IMR-90 (cell line): Measurements from ENCODE around the gene CLSTN3. TPM values are rescaled to one million over a fixed set of nuclear protein-coding genes. Genes with fewer than 3 reads are reported as not detected.

Source experiments
- ATAC-seq: fragments of 200-7000 bp; cut with Tn5 transposase; 2 replicates; pipeline ENCODE4 v1.9.1; 2020; ENCODE audit warnings: low read depth, mild to moderate bottlenecking, moderate library complexity
- BruUV-seq: library from RNA; stranded (reverse); fragments of 400-500 nt; replicated peaks from 2 replicates; lab custom pipeline; 2021; lab: Mats Ljungman, UMichigan
- CTCF ChIA-PET: fragments of 300-600 bp; formaldehyde crosslinking; extraction: SDS; loops from one replicate; lab custom pipeline; 2021; ENCODE audit warnings: antibody characterized with exemption; lab: Yijun Ruan, JAX
- POLR2A ChIA-PET: fragments of 300-600 bp; sonication (Branson Sonifier 250); formaldehyde crosslinking; loops from one replicate; lab custom pipeline; 2022; ENCODE audit warnings: antibody characterized with exemption; ENCODE audit not compliant: unreplicated experiment; lab: Charles Lee
- DNase-seq: peaks from one replicate; pipeline ENCODE4 v3.0.0; 2013
- H2AFZ ChIP-seq: replicated peaks from 2 replicates; pipeline ENCODE3; 2013; ENCODE audit warnings: low read length, mild to moderate bottlenecking; ENCODE audit not compliant: poor library complexity
- H2AK5ac ChIP-seq: 2 replicates; pipeline ENCODE4 v1.6.1; 2013; ENCODE audit warnings: low read depth, low read length, inconsistent platforms
- H2AK9ac ChIP-seq: replicated peaks from 2 replicates; pipeline ENCODE3; 2013; ENCODE audit warnings: mild to moderate bottlenecking, low read depth, low read length, moderate library complexity; ENCODE audit not compliant: poor library complexity
- H2BK120ac ChIP-seq: 2 replicates; pipeline ENCODE4 v1.6.1; 2013; ENCODE audit warnings: low read depth, low read length, inconsistent platforms
- H2BK15ac ChIP-seq: 3 replicates; pipeline ENCODE4 v1.6.1; 2013; ENCODE audit warnings: low read depth, low read length, inconsistent platforms
- H2BK20ac ChIP-seq: 2 replicates; pipeline ENCODE4 v1.6.1; 2013; ENCODE audit warnings: low read depth, mild to moderate bottlenecking, inconsistent platforms, low read length, moderate library complexity
- H2BK5ac ChIP-seq: 2 replicates; pipeline ENCODE4 v1.6.1; 2013; ENCODE audit warnings: mild to moderate bottlenecking, low read depth, low read length, inconsistent platforms; ENCODE audit not compliant: poor library complexity, severe bottlenecking
- H3K14ac ChIP-seq: replicated peaks from 2 replicates; pipeline ENCODE4 v1.6.1; 2013; ENCODE audit warnings: low read depth, low read length, inconsistent platforms
- H3K18ac ChIP-seq: 2 replicates; pipeline ENCODE4 v1.6.1; 2013; ENCODE audit warnings: low read depth, low read length, control low read depth
- H3K23ac ChIP-seq: 2 replicates; pipeline ENCODE4 v1.6.1; 2013; ENCODE audit warnings: low read depth, low read length, inconsistent platforms
- H3K27ac ChIP-seq: 2 replicates; pipeline ENCODE4 v1.5.1; 2013; ENCODE audit warnings: mild to moderate bottlenecking, control low read depth, low read length; ENCODE audit not compliant: insufficient read depth
- H3K27me3 ChIP-seq: 2 replicates; pipeline ENCODE4 v1.6.1; 2013; ENCODE audit warnings: low read length; ENCODE audit not compliant: control insufficient read depth, insufficient read depth
- H3K36me3 ChIP-seq: 2 replicates; pipeline ENCODE4 v1.6.1; 2013; ENCODE audit warnings: low read length, mixed read lengths; ENCODE audit not compliant: control insufficient read depth, insufficient read depth
- H3K4ac ChIP-seq: 2 replicates; pipeline ENCODE4 v1.6.1; 2013; ENCODE audit warnings: low read depth, low read length, inconsistent platforms
- H3K4me1 ChIP-seq: 2 replicates; pipeline ENCODE4 v1.6.1; 2013; ENCODE audit warnings: low read length, mixed read lengths; ENCODE audit not compliant: control insufficient read depth, insufficient read depth
- H3K4me2 ChIP-seq: 2 replicates; pipeline ENCODE4 v1.6.1; 2013; ENCODE audit warnings: low read depth, mild to moderate bottlenecking, control low read depth, low read length, moderate library complexity
- H3K4me3 ChIP-seq: 2 replicates; pipeline ENCODE4 v1.5.1; 2013; ENCODE audit warnings: low read depth, mild to moderate bottlenecking, control low read depth, low read length, moderate library complexity; ENCODE audit not compliant: insufficient read depth
- H3K56ac ChIP-seq: 2 replicates; pipeline ENCODE4 v1.6.1; 2013; ENCODE audit warnings: low read length, inconsistent platforms; ENCODE audit not compliant: insufficient read depth; ENCODE audit errors: extremely low read depth
- H3K79me1 ChIP-seq, 2 experiments: 2 replicates each; pipeline ENCODE4 v1.6.1; 2013; ENCODE audit warnings: low read length in 2 of 2, inconsistent platforms in 1 of 2, low read depth in 1 of 2
- H3K9ac ChIP-seq: 2 replicates; pipeline ENCODE4 v1.6.1; 2013; ENCODE audit warnings: low read depth, low read length, control low read depth
- H3K9me1 ChIP-seq: 2 replicates; pipeline ENCODE4 v1.6.1; 2013; ENCODE audit warnings: low read length, inconsistent platforms; ENCODE audit not compliant: insufficient read depth
- H3K9me3 ChIP-seq: 2 replicates; pipeline ENCODE4 v1.6.1; 2013; ENCODE audit warnings: low read length; ENCODE audit not compliant: control insufficient read depth, insufficient read depth
- H4K20me1 ChIP-seq: 2 replicates; pipeline ENCODE4 v1.6.1; 2013; ENCODE audit warnings: low read length, inconsistent platforms; ENCODE audit not compliant: insufficient read depth
- H4K5ac ChIP-seq: 2 replicates; pipeline ENCODE4 v1.6.1; 2013; ENCODE audit warnings: mild to moderate bottlenecking, low read depth, low read length, control low read depth
- H4K8ac ChIP-seq, 2 experiments: 2 replicates each; pipeline ENCODE4 v1.6.1; 2013; ENCODE audit warnings: low read depth in 2 of 2, low read length in 2 of 2, control low read depth in 1 of 2, inconsistent platforms in 1 of 2
- H4K91ac ChIP-seq: 2 replicates; pipeline ENCODE4 v1.6.1; 2013; ENCODE audit warnings: low read depth, low read length, inconsistent platforms; ENCODE audit not compliant: insufficient read depth
- RFX5 ChIP-seq: IDR thresholded peaks from 2 replicates; pipeline ENCODE4 v1.8.0; 2012; ENCODE audit warnings: low read depth, mild to moderate bottlenecking, low read length, moderate library complexity
- WGBS, 2 experiments: methylation state at CpG; one replicate each; pipeline versions ENCODE4 v1.1.5 to v1.1.7; 2013; ENCODE audit warnings: missing lambda C conversion rate in 2 of 2; ENCODE audit not compliant: insufficient read length in 1 of 2; ENCODE audit errors: extremely low coverage in 2 of 2; 5-methylcytosine and 5-hydroxymethylcytosine counted together
- dilution Hi-C: fragments of 300-500 bp; cut with HindIII; formaldehyde crosslinking; loops from one replicate; pipeline ENCODE4 v1.14.3; 2018; ENCODE audit warnings: low sequenced_read_pairs; ENCODE audit not compliant: unreplicated experiment
- in situ Hi-C: fragments of 300-500 bp; cut with MboI; formaldehyde crosslinking; loops from 3 replicates; pipeline ENCODE4 v1.14.3; 2019; ENCODE audit warnings: low sequenced_read_pairs, inconsistent platforms, mixed read lengths
- intact Hi-C: fragments of 100-400 bp; cut with micrococcal nuclease; formaldehyde crosslinking; loops from 2 replicates; pipeline ENCODE4 v1.10.0; 2022
- polyA plus RNA-seq, 3 experiments: library from polyadenylated mRNA; depleted of rRNA; stranded (reverse); fragments of >200 nt; gene quantifications; 2 replicates each; pipeline ENCODE4 v1.2.3, GENCODE V29; 2012; ENCODE audit warnings: low replicate concordance in 1 of 3
- total RNA-seq: library from RNA; depleted of rRNA; stranded (reverse); fragments of >200 nt; gene quantifications from 2 replicates; pipeline ENCODE4 v1.2.3, GENCODE V29; 2012
- TF ChIP-seq, protein P1 (sequence below): conservative IDR thresholded peaks from 2 replicates; pipeline ENCODE4 v1.5.1; 2012; ENCODE audit warnings: mild to moderate bottlenecking, low read depth, low read length, improper control_type of control experiment

Gene CLSTN3
- total and polyA plus RNA-seq, 2 of the 4 experiments (the other 2 are of a cell fraction) = 4.1 to 16.4 TPM

DNA sequence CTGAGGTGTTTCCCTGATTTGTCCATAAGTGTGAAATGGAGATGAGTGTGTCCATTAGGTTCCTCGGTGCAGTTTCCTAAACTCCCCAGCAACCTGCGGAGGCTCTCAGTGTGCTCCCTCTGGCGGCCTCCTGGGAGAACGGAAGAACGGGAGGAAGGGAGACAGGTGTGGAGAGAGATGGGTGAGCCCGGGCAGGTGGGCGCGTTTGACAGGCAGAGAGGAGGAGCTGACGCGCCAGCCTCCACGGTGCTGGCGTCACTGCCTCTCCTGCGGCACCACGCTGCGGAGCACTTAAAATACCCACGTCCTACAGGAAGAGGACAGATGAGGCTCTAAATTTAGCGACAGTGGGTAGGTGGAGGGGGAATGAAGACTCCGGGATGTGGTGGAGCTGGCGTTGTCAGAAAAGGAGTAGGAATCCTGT lies 32.5 kb downstream of the CLSTN3 start:
- no peak overlapping the region for H4K91ac ChIP-seq
- DNase-seq = no peak
- H3K14ac ChIP-seq = no peak overlapping the region
- no peak overlapping the region for H2BK20ac ChIP-seq
- no peak overlapping the region for H2AK9ac ChIP-seq
- no peaks in the 10 kb centered on the region for H3K4me1 ChIP-seq
- no peak overlapping the region for H4K8ac ChIP-seq
- no peaks in the 10 kb centered on the region for H3K79me1 ChIP-seq
- no peaks in the 10 kb centered on the region; the same call in 1 of the 2 replicates for H3K36me3 ChIP-seq
- intact Hi-C loops (no loop called here), in situ Hi-C loops (no loop called here), dilution Hi-C loops (no loop called here)
- H3K9me1 ChIP-seq = no peaks in the 10 kb centered on the region
- H2AFZ ChIP-seq = no peak overlapping the region
- BruUV-seq = no TSS peak
- no peak overlapping the region for H3K4me3 ChIP-seq
- H3K9me3 ChIP-seq = peaks cover 3% of the 10 kb centered on the region; the same call in 1 of the 2 replicates
- H4K5ac ChIP-seq = no peak overlapping the region
- H3K4me2 ChIP-seq = no peak overlapping the region
- no peaks in the 10 kb centered on the region for H4K20me1 ChIP-seq
- CTCF ChIA-PET = no interaction called here
- H3K18ac ChIP-seq = no peak overlapping the region
- no peak overlapping the region for H3K23ac ChIP-seq
- no peak for TF ChIP-seq RFX5
- TF ChIP-seq, protein P1, sequence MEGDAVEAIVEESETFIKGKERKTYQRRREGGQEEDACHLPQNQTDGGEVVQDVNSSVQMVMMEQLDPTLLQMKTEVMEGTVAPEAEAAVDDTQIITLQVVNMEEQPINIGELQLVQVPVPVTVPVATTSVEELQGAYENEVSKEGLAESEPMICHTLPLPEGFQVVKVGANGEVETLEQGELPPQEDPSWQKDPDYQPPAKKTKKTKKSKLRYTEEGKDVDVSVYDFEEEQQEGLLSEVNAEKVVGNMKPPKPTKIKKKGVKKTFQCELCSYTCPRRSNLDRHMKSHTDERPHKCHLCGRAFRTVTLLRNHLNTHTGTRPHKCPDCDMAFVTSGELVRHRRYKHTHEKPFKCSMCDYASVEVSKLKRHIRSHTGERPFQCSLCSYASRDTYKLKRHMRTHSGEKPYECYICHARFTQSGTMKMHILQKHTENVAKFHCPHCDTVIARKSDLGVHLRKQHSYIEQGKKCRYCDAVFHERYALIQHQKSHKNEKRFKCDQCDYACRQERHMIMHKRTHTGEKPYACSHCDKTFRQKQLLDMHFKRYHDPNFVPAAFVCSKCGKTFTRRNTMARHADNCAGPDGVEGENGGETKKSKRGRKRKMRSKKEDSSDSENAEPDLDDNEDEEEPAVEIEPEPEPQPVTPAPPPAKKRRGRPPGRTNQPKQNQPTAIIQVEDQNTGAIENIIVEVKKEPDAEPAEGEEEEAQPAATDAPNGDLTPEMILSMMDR = peak; percentile 37
- peak; percentile 71 for ATAC-seq
- no peak overlapping the region for H3K9ac ChIP-seq
- no peak overlapping the region for H2BK5ac ChIP-seq
- no peak overlapping the region for H3K27ac ChIP-seq
- no peak overlapping the region for H3K4ac ChIP-seq
- POLR2A ChIA-PET = interaction anchor here (0.6 kb wide), 1 partner anchor 1223 kb away, joined by 3 read pairs; no protein-coding TSS in a partner anchor
- H2BK120ac ChIP-seq = no peak overlapping the region
- no peak overlapping the region for H2BK15ac ChIP-seq
- H3K27me3 ChIP-seq = peaks cover 16% of the 10 kb centered on the region
- no peak overlapping the region for H2AK5ac ChIP-seq
- H3K56ac ChIP-seq = no peak overlapping the region
- WGBS, 2 experiments = no CpG with 5 or more reads among the region's 19 CpGs
